HG02623 (cell line): ENCODE data around the gene DYNC1LI2.

Experiments
- ATAC-seq: cut with Tn5 transposase; IDR thresholded peaks from one replicate; pipeline ENCODE4 v1.9.1; 2021; ENCODE audit warnings: moderate library complexity; ENCODE audit not compliant: unreplicated experiment

Gene DYNC1LI2

DNA sequence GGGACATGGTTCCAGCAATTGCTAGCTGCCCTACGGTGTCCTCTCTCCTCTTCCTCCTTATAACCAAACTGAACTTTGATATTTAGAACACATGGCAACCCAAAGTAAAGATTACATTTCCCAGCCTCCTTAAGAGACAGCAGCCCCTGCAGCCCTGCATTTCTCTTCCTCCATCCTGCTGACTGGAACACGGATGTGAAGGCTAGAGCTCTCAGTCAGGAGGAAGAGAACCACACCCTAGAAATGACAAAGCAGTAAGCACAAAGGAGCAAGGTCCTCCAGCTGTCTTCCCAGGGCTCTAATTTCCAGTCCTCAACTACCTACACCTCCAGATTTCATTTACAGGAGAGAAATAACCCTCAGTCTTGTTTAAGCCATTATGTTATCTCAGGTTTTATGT is 10.9 kb downstream of the DYNC1LI2 start:
- ATAC-seq = no peak

DNA sequence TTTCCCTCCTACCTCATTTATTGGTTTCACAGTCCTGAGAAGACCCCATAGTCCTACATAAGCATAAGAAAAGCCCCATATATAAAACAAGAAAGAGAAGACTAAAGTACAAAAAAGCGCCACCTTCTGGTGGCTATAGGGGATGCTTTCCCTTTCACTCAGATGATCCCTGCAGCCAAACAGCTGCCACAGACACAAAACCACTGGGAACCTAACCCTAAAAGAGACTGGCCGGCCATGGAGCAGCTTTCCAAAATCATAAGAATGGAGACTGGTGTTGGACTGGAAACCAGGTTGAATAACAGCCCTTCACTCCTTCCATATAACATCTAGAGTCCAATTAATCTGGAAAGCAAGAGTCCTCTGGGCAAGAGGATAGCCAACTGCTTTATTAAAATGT is 11.4 kb downstream of the DYNC1LI2 start:
- ATAC-seq = no peak

DNA sequence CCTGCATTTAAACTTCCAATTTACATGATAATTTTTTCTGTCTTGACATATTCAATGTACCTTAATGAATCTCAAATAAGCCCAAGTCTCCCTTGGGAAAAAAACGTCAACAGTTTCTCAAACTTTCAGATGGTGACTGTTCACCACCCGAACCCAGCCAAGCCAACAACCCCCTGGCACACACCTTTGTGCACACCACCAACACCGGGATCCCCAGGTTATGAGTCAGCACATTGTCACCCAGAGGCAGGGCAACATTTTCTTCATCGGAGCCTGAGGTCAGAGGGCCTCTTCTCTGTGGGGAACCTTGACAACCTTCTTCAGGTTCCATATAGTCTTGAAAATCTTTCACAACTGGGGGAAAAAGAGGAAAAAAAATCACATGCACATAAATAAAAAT is 15.5 kb downstream of the DYNC1LI2 start:
- ATAC-seq = no peak

DNA sequence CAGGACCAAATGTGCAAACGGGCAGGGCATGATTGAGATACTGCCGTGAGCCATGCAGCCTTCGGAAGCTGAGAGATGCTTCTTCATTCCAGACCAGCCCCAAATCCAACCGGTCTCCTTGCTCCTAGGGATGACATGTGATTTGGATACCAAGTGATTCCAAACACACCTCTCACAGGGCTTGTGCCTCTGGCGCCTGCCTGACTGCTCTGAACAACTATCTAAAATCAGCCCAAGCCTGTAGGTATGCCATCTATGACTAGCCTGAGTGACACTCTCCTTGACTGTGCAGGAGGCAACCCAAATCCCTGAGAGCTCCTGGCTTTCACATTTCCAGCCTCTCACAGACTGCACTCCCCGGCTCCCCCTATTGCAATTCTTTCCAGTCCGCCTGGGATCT is 20.3 kb downstream of the DYNC1LI2 start:
- no peak for ATAC-seq

DNA sequence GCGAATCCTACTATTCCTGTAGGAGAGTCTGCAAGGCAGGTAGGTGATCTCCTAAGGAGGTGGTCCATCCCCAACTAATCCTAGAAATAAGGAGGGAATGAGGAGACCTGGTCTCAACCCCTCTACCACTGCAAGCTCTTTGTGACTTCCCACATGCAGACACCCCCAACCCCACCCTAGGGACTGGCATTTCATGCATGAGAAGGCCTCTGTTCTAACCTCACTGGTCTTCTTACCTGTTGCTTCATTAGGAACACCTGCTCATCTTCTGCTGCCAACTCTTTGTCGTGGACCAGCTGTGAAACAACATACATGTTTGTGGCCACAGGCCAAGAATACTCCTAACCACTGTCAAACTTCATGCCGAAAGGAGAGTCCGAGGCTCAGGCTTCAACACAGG is 22.6 kb downstream of the DYNC1LI2 start:
- no peak for ATAC-seq

DNA sequence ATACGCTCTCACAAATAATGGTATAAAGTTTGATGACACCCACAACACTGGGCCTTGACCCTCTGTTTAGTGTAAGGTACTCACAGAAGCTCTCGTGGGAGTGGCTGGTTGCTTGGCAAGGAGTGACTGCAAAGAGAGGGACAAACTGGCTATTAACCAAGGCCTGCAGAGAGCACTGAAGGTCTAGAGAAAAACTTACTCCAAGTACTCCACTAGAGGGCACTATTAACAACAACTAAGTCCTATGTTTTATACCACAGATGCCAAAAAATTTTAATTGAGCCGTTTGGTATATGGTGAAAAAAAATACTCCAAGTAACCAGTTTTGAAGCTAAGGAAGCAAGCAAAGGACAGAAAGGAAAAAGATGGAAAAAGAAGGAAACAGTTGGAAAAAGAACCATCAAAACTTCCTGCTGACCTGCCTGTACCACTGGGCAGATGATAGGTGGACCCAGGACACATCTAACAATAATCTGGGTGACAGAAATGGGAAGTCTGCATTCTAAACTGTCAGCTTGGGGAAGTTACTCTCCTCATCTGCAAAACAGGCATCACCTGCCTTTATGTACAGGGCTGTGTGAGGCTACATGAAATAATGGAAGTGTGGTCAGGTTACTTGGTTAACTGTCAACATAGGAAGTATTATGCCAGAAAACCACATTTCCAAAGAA is 23.2 kb downstream of the DYNC1LI2 start:
- no peak for ATAC-seq

DNA sequence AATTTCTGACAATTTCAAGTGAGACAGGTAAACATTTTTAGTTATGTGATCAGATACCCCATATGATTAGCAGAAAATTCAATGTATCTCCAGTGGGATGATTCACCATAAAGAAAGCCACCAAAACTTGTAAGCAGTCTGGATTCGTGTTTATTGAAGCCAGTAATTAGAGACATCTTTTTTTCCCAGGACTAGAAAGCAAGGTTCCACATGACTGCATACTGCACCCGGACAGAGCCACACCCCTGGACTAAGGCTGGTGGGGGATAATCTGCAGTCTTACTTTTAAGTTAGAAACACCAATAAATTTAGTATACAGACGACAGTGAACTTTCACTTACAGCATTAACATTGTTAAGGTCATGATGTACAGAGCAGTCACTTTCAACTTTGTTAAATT is 30.6 kb downstream of the DYNC1LI2 start:
- no peak for ATAC-seq

DNA sequence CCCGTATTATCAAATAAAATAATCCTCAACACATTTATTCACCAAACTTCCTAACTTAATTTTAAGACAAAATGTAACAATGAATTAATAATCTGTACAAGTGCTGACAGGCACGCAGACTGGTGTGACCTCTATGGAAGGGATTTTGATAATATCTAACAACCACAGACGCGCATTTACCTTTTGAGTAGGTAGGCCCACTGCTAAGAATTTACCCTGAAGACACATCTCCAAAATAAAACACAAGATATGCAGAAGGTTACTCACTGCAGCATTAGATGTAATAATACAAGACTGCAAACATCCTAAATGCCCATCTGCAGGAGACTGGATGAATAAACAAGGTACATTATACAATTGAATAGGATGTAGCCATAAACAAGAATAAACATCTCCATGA is 32.2 kb downstream of the DYNC1LI2 start:
- no peak for ATAC-seq

DNA sequence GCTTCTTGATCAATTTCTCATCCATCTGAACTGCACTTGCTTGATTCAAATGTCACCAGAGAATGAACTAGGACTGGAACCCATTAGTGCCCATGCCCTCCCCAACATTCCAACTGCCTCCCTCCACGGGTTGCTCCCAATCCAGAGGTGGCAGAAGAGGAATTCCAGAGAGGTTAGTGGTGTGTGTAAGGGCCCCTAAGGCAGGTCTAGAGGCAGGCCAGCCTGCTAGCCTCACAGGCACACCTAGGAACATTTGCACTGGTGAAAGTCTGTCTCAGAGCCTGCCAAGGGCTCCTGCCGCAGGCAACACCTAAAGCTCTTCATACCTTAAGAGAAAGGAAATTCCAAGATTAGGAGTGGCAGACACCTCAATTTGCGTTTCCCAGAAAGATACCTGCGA is 33.6 kb downstream of the DYNC1LI2 start:
- ATAC-seq = no peak

DNA sequence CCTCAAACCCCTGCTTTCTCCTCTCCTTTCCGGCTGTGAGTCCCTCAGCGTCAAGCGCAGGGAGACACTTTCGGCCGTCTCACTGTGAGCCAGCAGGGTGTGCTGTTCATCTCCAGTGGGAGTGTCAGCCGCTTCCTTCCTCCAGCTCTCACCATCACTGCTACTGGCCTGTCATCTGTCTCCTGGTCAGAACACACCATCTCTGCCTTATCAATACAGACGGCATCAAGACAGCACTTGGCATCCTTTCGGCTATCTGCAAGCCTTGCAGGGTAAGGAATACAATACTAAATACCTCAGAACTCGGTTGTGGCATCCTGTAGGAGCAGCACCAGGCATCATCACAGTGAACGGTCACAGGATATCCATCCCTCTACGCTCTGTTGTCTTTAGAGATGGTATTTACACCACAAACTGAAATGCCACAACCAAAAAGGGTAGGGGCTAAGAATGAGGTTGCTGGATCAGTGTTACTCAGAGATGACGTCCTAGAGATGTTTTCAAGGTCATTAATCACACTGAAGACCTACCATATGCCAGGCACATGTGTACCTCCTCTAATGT is 34.2 kb downstream of the DYNC1LI2 start:
- no peak for ATAC-seq

DNA sequence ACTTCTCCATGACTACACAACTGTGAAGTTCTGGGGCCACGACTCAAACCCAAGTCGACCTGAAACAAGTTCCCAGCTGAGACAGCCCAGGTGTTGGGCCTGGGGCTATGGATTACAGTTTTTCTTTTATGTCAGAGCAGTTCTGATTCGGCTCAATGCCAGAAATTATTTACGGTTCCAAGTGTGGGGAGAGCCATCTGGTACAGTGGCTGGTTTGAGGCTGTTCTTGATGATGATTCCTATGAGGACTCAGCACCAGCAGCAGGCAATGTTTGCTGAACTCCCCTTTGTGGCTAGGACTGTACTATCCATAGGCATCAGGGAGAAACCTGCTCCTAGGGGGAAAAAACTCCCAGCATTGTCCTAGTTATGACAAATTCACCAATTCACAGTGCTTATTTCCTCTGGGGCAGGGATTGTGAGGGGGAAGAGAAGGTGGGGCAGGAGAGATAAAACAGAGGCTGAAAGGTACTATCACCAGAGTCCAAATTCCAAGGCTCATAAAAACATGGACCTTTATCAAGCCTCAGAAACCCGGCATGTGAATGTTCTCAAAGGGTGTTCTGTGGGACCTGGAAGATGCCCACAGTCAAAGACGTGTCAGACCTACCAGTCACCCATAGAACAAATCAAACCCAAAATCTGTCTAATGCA is 36.6 kb downstream of the DYNC1LI2 start:
- ATAC-seq = no peak

DNA sequence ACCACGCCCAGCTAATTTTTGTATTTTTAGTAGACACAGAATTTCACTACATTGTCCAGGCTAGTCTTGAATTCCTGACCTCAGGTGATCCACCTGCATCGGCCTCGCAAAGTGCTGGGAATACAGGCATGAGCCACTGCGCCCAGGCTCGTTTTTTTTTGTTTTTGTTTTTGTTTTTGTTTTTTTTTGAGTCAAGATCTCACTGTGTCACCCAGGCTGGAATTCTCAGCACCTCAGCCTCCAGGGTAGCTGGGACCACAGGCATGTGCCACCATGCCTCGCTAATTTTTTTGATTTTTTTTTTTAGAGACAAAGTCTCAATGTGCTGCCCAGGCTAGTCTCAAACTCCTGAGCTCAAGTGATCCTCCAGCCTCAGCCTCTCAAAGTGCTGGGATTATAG is 37.3 kb downstream of the DYNC1LI2 start:
- no peak for ATAC-seq

DNA sequence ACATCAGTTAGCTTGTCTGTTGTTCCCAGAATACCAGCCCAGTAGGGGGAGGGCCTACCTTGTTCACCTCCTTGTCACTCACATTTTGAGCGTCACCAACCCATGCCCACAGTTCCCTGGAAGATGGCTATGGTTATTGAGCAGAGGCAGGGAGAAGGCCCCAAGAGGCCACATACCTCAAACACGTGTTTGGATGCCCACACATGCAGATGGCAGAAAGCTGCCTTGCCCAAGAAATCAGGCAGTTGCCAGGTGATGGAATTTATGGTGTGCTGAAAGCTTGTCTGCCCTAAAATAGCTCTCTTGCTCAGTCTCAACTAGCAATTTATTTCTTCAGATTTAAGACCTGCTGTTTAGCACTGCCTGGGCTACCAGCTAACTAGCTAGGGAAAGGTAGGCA is 38.3 kb downstream of the DYNC1LI2 start:
- no peak for ATAC-seq

DNA sequence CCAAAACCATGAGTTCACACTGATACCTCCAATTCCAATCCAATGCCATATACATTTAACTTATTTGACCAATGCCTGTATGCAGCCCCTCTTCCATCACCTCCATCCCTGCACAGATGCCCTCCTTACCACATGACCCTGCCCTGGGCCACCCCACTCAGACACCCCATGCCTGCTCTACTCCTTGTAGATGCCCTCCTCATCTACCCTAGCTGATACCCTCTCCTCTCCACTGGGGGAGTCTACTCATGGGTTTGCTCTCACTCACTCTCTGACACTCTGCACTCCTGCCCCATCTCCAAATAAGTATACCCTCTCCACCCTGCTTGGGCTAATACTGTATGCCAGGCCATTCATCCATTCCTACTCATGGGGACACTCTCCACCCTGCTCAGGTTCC is 38.9 kb downstream of the DYNC1LI2 start:
- ATAC-seq = no peak

DNA sequence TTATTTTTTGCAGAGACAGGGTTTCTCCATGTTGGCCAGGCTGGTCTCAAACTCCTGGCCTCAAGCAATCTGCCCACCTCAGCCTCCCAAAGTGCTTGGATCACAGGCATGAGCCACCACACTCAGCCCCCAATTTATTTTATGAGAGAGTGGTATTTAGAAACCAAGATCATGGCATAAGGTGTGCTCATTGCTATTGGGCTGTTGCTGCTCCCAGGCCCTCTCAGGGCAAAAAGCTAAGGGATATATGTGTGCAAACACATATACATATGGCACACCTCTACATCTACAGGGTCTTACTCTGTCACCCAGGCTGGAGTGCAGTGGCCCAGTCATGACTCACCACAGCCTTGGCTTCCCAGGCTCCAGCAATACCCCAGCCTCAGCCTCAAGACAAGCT is 39.8 kb downstream of the DYNC1LI2 start:
- ATAC-seq = no peak

DNA sequence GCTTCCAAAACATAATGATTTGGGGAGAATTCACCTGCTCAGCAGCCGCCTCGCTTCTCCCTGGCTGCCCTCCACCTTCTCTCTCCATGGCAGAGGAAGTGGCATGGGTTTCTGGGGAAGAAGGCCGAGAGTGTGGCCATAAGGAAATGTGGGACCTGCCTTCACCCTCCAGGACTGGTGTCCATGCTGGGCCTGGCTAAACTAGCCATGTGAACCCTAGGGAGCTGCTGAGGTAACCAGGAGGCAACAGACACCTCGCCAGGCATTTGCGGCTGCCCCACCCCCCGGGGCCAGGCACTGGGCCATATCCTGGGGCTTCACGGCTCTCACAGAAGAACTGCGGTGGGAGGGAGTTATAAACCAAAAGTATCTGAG is 44.9 kb downstream of the DYNC1LI2 start:
- no peak for ATAC-seq

DNA sequence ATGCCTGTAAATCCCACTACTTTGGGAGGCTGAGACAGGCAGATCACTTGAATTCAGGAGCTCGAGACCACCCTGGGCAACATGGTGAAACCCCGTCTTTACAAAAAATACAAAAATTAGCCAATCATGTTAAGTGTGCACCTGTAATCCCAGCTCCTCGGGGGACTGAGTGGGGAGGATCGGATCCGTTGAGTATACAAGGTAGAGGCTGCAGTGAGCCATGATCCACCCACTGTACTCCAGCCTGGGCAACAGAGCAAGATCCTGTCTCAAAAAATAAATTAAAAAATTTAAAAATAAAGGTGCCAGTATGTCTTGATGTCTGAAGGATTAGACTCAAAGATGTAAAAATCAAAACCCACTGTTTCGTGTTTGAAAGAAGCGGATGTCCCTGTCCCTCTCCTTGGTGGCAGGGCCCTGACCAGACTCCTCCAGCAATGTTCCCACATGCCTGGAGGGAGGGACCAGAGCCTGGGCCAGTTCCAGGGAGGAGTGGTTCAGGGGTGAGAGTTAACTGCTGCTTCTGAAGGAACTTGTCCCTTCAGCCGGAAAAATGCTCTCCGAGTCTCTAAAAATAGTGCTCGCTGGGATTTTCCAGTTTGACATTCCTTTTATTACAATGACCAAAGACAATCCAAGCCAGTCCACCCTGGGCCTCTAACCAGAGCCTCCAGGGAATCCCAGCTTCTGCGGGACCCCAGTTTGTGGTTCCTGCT is 45.5 kb downstream of the DYNC1LI2 start:
- ATAC-seq = no peak

DNA sequence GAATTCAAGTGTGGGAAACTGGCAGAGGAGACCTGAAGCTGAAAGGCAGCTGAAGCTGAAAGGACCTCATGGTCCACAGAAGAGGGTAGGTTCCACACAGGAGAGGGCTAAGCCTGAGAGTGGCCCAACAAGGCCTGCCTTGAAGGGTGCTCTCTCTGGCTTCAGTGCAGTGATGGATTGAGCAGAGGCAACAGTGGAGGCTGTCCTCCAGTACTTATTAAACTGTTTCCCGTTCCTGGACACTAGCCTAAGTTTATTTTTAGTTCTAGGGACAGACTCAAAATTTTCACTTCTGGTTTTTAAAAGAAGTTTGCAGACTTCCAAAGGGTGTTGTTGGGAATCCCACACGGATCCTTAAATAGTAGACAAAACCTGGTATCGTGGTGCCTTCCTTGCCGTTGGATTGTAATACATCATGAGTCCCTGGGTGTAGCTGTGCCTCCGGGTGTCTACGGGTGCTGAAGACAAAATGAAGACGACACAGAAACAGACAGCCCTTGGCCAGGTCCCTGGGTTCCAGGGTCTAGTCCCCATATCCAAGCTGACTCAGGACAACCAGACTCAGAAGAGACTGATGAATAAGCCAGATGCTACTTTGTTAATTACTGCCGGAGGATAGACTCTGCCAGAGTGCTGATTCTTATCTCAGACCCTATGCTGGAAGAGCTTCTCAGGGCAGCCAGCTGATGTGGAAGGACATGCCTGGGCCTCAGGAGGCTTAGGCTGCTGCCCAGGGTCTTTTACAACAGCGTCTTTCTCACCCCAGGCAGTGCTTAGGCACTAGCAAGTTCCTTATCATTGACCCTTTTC is 47.8 kb downstream of the DYNC1LI2 start:
- ATAC-seq = no peak

DNA sequence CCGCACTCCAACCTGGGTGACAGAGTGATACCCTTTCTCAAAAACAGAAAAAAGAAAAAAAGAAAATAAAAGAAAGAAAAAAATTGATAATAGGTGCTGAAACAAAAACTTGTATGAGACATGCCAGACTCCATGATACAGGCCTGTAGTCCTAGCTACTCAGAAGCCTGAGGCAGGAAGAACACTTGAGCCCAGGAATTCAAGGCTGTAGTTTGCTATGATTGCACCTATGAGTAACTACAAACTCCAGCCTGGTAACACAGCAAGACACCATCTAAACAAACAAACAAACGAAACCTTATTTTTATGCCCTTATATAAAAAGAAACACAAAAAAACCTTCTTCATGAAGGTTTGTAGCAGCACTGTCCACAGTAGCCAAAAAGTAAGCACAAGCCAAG is 49.9 kb downstream of the DYNC1LI2 start:
- ATAC-seq = no peak

DNA sequence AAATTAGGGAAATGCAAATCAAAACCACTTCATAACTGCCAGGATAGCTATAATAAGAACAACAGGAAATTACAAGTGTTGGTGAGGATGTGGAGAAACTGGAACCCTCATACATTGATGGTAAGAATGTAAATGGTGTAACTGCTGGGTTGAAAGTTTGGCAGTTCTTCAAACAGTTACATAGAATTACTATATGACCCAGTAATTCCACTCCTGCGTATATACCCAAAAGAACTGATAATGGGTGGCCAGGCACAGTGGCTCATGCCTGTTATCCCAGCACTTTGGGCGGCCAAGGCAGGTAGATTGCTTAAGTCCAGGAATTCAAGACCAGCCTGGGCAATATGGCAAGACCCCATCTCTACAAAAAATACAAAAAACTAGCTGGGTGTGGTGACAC is 50.4 kb downstream of the DYNC1LI2 start:
- no peak for ATAC-seq

DNA sequence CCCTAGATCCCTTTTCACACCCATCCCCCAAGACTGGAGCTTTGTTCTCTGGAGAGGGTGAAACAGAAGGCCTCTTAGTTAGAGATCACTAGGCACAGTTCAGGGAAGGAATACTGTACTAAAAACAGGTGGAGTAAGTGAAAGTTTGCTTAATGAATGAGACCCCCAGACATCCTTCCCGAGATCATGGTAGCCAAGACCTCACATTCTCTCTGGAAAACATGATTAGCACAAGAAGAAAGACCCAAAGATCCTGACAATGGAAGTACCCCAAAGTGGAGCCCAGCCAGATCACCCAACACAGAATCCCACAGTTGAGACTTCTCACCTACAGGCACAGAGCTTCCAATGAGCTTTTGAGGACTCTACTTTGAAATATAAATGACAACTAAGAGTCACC is 51.5 kb downstream of the DYNC1LI2 start:
- ATAC-seq = no peak
